Osteocyte (in vitro differentiated cells): Measurements from ENCODE around the gene AMIGO3. TPM values are rescaled to one million over a fixed set of nuclear protein-coding genes. Genes with fewer than 3 reads are reported as not detected.
"Not testable (repeated sequence)": the region's sequence is repeated elsewhere in the genome, so short reads cannot be mapped to it uniquely, and the experiment has no call there.

Experiments used
- DNase-seq: peaks from one replicate; pipeline ENCODE4 v3.0.0; 2021; ENCODE audit warnings: mixed read lengths; ENCODE audit not compliant: unreplicated experiment; ENCODE audit errors: extremely low spot score
- H3K27ac Mint-ChIP-seq: one replicate; pipeline ENCODE4 v1.8.0; 2021; ENCODE audit warnings: mild to moderate bottlenecking, mixed read lengths; ENCODE audit not compliant: unreplicated experiment
- H3K27me3 Mint-ChIP-seq: one replicate; pipeline ENCODE4 v1.8.0; 2021; ENCODE audit warnings: mixed read lengths; ENCODE audit not compliant: unreplicated experiment
- H3K36me3 Mint-ChIP-seq: one replicate; pipeline ENCODE4 v1.8.0; 2021; ENCODE audit warnings: mixed read lengths; ENCODE audit not compliant: unreplicated experiment
- H3K4me1 Mint-ChIP-seq: one replicate; pipeline ENCODE4 v1.8.0; 2021; ENCODE audit warnings: mixed read lengths; ENCODE audit not compliant: unreplicated experiment
- H3K4me3 Mint-ChIP-seq: one replicate; pipeline ENCODE4 v1.8.0; 2021; ENCODE audit warnings: mild to moderate bottlenecking, moderate library complexity, mixed read lengths; ENCODE audit not compliant: unreplicated experiment
- H3K9me3 Mint-ChIP-seq: one replicate; pipeline ENCODE4 v1.8.0; 2021; ENCODE audit warnings: mixed read lengths; ENCODE audit not compliant: unreplicated experiment
- total RNA-seq: library from RNA; stranded (reverse); gene quantifications from 2 replicates; pipeline ENCODE4 v1.2.1, GENCODE V29; 2021
- TF ChIP-seq, protein P1 (sequence below): fragments of 200-600 bp; sonication (generic); IDR thresholded peaks from 2 replicates; pipeline ENCODE4 v1.5.0; 2021; ENCODE audit warnings: antibody characterized with exemption, mild to moderate bottlenecking, moderate library complexity

The AMIGO3 gene
- total RNA-seq, 1 donor from 2014 or later, result not detected

DNA sequence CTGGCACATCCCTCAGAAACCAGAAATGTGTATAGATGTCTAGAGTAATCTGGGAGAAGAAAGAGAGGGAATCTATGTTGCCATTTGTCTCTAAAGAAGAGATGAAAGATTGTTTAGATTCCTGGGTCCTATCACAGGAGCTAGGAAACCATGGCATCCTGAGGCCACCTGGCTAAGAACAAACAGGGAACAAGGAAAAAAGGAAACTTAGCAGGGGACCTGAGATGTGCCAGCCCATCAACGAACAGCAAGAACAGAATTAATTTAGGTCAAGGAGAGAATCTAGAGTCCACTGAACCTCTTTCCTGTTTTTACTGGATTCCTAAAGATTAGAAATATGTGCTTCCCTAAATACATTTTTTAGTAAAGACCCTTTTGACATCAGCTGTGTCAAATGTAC lies 36.6 kb upstream of the AMIGO3 start:
- TF ChIP-seq, protein P1, sequence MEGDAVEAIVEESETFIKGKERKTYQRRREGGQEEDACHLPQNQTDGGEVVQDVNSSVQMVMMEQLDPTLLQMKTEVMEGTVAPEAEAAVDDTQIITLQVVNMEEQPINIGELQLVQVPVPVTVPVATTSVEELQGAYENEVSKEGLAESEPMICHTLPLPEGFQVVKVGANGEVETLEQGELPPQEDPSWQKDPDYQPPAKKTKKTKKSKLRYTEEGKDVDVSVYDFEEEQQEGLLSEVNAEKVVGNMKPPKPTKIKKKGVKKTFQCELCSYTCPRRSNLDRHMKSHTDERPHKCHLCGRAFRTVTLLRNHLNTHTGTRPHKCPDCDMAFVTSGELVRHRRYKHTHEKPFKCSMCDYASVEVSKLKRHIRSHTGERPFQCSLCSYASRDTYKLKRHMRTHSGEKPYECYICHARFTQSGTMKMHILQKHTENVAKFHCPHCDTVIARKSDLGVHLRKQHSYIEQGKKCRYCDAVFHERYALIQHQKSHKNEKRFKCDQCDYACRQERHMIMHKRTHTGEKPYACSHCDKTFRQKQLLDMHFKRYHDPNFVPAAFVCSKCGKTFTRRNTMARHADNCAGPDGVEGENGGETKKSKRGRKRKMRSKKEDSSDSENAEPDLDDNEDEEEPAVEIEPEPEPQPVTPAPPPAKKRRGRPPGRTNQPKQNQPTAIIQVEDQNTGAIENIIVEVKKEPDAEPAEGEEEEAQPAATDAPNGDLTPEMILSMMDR, result no peak

DNA sequence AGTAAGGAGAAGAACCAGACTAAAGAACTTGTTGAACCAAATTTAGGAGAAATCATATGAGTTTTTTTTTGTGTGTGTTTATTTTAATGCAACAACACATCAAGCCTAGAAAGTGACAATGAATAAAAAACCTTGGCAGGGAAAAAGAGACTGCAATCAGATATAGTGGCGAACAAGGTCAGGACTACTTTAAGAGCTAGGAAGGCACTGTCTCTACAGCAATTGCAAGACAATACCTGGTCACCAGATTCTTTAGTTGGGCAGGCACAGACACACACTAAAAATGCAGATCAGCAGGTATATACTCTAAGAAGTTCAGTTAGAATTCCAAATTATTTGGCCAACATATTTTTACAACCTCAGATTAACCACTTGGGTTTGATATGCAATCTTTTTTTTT lies 35.1 kb upstream of the AMIGO3 start:
- no peak for DNase-seq
- no peaks in the 10 kb centered on the region for H3K9me3 Mint-ChIP-seq
- peaks cover 2% of the 10 kb centered on the region for H3K36me3 Mint-ChIP-seq
- H3K27me3 Mint-ChIP-seq, result no peaks in the 10 kb centered on the region
- peaks cover 30% of the 10 kb centered on the region for H3K4me1 Mint-ChIP-seq
- no peak overlapping the region for H3K27ac Mint-ChIP-seq
- TF ChIP-seq, protein P1, result no peak
- H3K4me3 Mint-ChIP-seq, result no peak overlapping the region

More for the DNA sequence above, 36.6 kb upstream of the AMIGO3 start:
- DNase-seq, result peak; percentile 3
- Mint-ChIP-seq H3K4me1 (peaks cover 26% of the 10 kb centered on the region), H3K36me3 (peaks cover 2% of the 10 kb centered on the region), H3K9me3 (no peaks in the 10 kb centered on the region), H3K27ac (no peak overlapping the region), H3K27me3 (no peaks in the 10 kb centered on the region), H3K4me3 (no peak overlapping the region)

DNA sequence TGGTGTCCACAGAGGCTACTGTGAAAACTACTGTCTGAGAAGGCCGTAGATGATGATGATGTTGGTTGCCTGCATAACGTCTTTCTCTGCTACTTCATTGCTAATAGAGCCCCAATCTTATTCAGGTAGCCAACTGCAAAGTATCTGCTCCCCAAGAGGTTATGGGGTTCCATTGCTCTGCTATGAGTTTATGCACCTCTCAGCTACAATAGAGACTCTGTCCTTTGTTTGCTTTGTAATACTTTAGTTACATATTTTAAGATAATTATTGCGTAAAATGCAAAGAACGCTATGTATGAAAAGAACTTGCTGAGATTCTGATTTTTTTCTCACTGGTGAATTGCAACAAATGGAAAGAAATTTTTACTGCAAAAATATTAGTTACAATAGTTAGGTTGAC lies 32.0 kb upstream of the AMIGO3 start:
- H3K4me1 Mint-ChIP-seq, result peaks cover 51% of the 10 kb centered on the region
- no peak overlapping the region for H3K27ac Mint-ChIP-seq
- no peaks in the 10 kb centered on the region for H3K27me3 Mint-ChIP-seq
- peaks cover 11% of the 10 kb centered on the region for H3K36me3 Mint-ChIP-seq
- TF ChIP-seq, protein P1, result no peak
- no peak overlapping the region for H3K4me3 Mint-ChIP-seq
- no peak for DNase-seq
- no peaks in the 10 kb centered on the region for H3K9me3 Mint-ChIP-seq

DNA sequence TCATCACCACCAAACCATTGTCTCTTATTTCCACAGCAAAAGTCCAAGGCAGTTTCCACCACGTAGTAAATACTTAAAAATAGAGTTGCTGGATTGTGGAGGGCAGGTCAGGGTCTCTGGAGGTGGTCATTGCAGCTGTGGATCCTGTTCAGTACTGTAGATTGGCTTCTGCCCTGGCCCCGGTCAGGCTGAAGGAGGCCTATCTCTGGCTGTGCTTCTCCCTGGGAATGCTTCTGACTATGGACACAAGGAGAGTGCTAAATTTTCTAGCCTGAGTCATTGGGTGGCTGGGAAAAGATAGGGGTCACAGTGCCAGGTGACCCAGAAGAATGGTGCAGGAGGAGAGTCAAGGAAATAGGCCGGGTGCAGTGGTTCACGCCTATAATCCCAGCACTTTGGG lies 30.6 kb upstream of the AMIGO3 start:
- Mint-ChIP-seq H3K9me3 (no peaks in the 10 kb centered on the region), H3K27ac (peak overlapping the region; percentile 56), H3K4me3 (no peak overlapping the region), H3K36me3 (peaks cover 12% of the 10 kb centered on the region), H3K27me3 (no peaks in the 10 kb centered on the region), H3K4me1 (peaks cover 52% of the 10 kb centered on the region)
- TF ChIP-seq, protein P1, result no peak
- peak; percentile 51 for DNase-seq

DNA sequence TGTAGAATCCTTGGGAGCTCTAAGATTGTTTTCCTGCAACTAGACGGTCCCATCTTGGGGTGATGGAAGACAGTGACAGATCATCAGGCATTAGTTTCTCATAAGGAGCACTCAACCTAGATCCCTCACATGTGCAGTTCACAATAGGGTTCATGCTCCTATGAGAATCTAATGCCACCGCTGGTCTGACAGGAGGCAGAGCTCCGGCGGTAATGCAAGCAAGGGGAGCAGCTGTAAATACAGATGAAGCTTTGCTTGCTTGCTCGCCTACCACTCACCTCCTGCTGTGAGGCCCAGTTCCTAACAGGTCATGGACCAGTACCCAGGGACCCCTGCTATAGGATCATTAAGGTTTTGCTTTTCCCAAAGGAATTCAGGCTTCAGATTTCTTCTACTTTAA lies 29.4 kb upstream of the AMIGO3 start:
- not testable (repeated sequence) for H3K4me3 Mint-ChIP-seq, DNase-seq, H3K9me3 Mint-ChIP-seq, H3K27me3 Mint-ChIP-seq
- peaks cover 50% of the 10 kb centered on the region for H3K4me1 Mint-ChIP-seq
- peak overlapping the region; percentile 15 for H3K27ac Mint-ChIP-seq
- peaks cover 15% of the 10 kb centered on the region for H3K36me3 Mint-ChIP-seq
